ENCODE results near the gene ARHGEF4. TPM values are rescaled to one million over a fixed set of nuclear protein-coding genes. Genes with fewer than 3 reads are reported as not detected.

Gene ARHGEF4
- total and polyA plus RNA-seq, 2 donors from 2014 or later = 0.90 to 0.94 TPM

- Histone ChIP-seq H3K9me3 (ENCODE audit: control insufficient read depth in 2 of 3, insufficient read depth in 1 of 3, low read length in 3 of 3) (no peaks in the 10 kb centered on the region), H3K4me3 (ENCODE audit: low read length in 3 of 3) (no peak overlapping the region), H3K4me1 (ENCODE audit: control insufficient read depth in 2 of 3, insufficient read depth in 2 of 3, low read depth in 1 of 3, low read length in 3 of 3) (no peaks in the 10 kb centered on the region), H3K9ac (ENCODE audit: low read length in 3 of 3) (no peak overlapping the region), H3K36me3 (ENCODE audit: control insufficient read depth in 2 of 3, insufficient read depth in 3 of 3, low read length in 3 of 3) (no peaks in the 10 kb centered on the region), H3K27ac (ENCODE audit: low read depth in 2 of 2, low read length in 2 of 2) (no peak overlapping the region), H3K27me3 (ENCODE audit: control insufficient read depth, insufficient read depth, low read length) (no peaks in the 10 kb centered on the region)
- intact Hi-C loops (cut with DNase I) = no loop called here
- FAIRE-seq (no peak), DNase-seq (no peak)
- TF ChIP-seq CTCF (IDR thresholded peaks at IDR 0.05; ENCODE audit: borderline replicate concordance, extremely low read depth, insufficient read depth) = no peak
Observed at GRCh38 chr2:130819226-130819607, 17.5 kb upstream of the ARHGEF4 start.

- intact Hi-C loops (cut with DNase I) = no loop called here
- Histone ChIP-seq H3K4me3 (ENCODE audit: low read length in 3 of 3) (no peak overlapping the region), H3K9ac (ENCODE audit: low read length in 3 of 3) (no peak overlapping the region), H3K4me1 (ENCODE audit: control insufficient read depth in 2 of 3, insufficient read depth in 2 of 3, low read depth in 1 of 3, low read length in 3 of 3) (no peaks in the 10 kb centered on the region), H3K9me3 (ENCODE audit: control insufficient read depth in 2 of 3, insufficient read depth in 1 of 3, low read length in 3 of 3) (no peaks in the 10 kb centered on the region), H3K27me3 (ENCODE audit: control insufficient read depth, insufficient read depth, low read length) (no peaks in the 10 kb centered on the region), H3K27ac (ENCODE audit: low read depth in 2 of 2, low read length in 2 of 2) (no peak overlapping the region), H3K36me3 (ENCODE audit: control insufficient read depth in 2 of 3, insufficient read depth in 3 of 3, low read length in 3 of 3) (no peaks in the 10 kb centered on the region)
- FAIRE-seq = no peak
- TF ChIP-seq CTCF (IDR thresholded peaks at IDR 0.05; ENCODE audit: borderline replicate concordance, extremely low read depth, insufficient read depth) = no peak
- DNase-seq = peak in 4 of 5 donors; percentile 50 to 66 (median 56)
Observed at GRCh38 chr2:130819608-130820278, 17.0 kb upstream of the ARHGEF4 start.

GRCh38 chr2:130820279-130820861 is 16.3 kb upstream of the ARHGEF4 start:
- no peak for FAIRE-seq
- intact Hi-C loops (cut with DNase I) = no loop called here
- no peak overlapping the region for H3K4me3 ChIP-seq (ENCODE audit: low read length in 3 of 3)
- peak in 1 of 5 donors; percentile 61 for DNase-seq
- TF ChIP-seq CTCF (IDR thresholded peaks at IDR 0.05; ENCODE audit: borderline replicate concordance, extremely low read depth, insufficient read depth) = no peak
- H3K4me1 ChIP-seq (ENCODE audit: control insufficient read depth in 2 of 3, insufficient read depth in 2 of 3, low read depth in 1 of 3, low read length in 3 of 3) = no peaks in the 10 kb centered on the region
- no peak overlapping the region for H3K27ac ChIP-seq (ENCODE audit: low read depth in 2 of 2, low read length in 2 of 2)
- no peaks in the 10 kb centered on the region for H3K9me3 ChIP-seq (ENCODE audit: control insufficient read depth in 2 of 3, insufficient read depth in 1 of 3, low read length in 3 of 3)
- H3K9ac ChIP-seq (ENCODE audit: low read length in 3 of 3) = no peak overlapping the region
- H3K27me3 ChIP-seq (ENCODE audit: control insufficient read depth, insufficient read depth, low read length) = no peaks in the 10 kb centered on the region
- no peaks in the 10 kb centered on the region for H3K36me3 ChIP-seq (ENCODE audit: control insufficient read depth in 2 of 3, insufficient read depth in 3 of 3, low read length in 3 of 3)

Data from kidney (tissue), 14 donors.